A673 (cell line): ENCODE data around the gene DYTN. TPM values are rescaled to one million over a fixed set of nuclear protein-coding genes. Genes with fewer than 3 reads are reported as not detected.

Source experiments
- BruUV-seq: library from RNA; stranded (reverse); fragments of 400-500 nt; replicated peaks from 2 replicates; lab custom pipeline; 2021; lab: Mats Ljungman, UMichigan
- CTCF ChIA-PET: fragments of 300-600 bp; sonication (Branson Sonifier 250); formaldehyde crosslinking; loops from one replicate; lab custom pipeline; 2022; ENCODE audit warnings: antibody characterized with exemption; lab: Charles Lee
- POLR2A ChIA-PET: fragments of 300-600 bp; sonication (Branson Sonifier 250); formaldehyde crosslinking; loops from one replicate; lab custom pipeline; 2022; ENCODE audit warnings: antibody characterized with exemption; ENCODE audit not compliant: low non-redundant PET; lab: Charles Lee
- DNase-seq: peaks from one replicate; pipeline ENCODE4 v3.0.0-alpha.2; 2015; ENCODE audit warnings: low spot score
- H3K27ac ChIP-seq: fragments of 200-600 bp; sonication (generic); 2 replicates; pipeline ENCODE4 v1.5.1; 2016; ENCODE audit warnings: mixed run types, low read depth, mild to moderate bottlenecking, mixed read lengths, antibody characterized with exemption, low read length; ENCODE audit not compliant: poor library complexity, severe bottlenecking
- H3K27me3 ChIP-seq: fragments of 200-600 bp; sonication (generic); replicated peaks from 2 replicates; pipeline ENCODE4 v1.6.1; 2017; ENCODE audit warnings: mixed run types, low read depth, mild to moderate bottlenecking, mixed read lengths, antibody characterized with exemption, low read length; ENCODE audit not compliant: insufficient read depth, poor library complexity
- H3K36me3 ChIP-seq: fragments of 200-600 bp; sonication (generic); 2 replicates; pipeline ENCODE4 v1.6.1; 2016; ENCODE audit warnings: mixed run types, mild to moderate bottlenecking, mixed read lengths, antibody characterized with exemption, low read length; ENCODE audit not compliant: insufficient read depth, poor library complexity, severe bottlenecking
- H3K4me1 ChIP-seq: fragments of 200-600 bp; sonication (generic); 2 replicates; pipeline ENCODE4 v1.6.1; 2017; ENCODE audit warnings: mixed run types, mild to moderate bottlenecking, mixed read lengths, antibody characterized with exemption, low read length; ENCODE audit not compliant: insufficient read depth, poor library complexity, severe bottlenecking
- H3K4me3 ChIP-seq: fragments of 200-600 bp; sonication (generic); 2 replicates; pipeline ENCODE4 v1.5.1; 2016; ENCODE audit warnings: low read depth, mixed run types, mild to moderate bottlenecking, mixed read lengths, low read length; ENCODE audit not compliant: poor library complexity, severe bottlenecking
- H3K9me3 ChIP-seq: fragments of 200-600 bp; sonication (generic); 2 replicates; pipeline ENCODE4 v1.6.1; 2016; ENCODE audit warnings: mixed run types, low read depth, mild to moderate bottlenecking, mixed read lengths, antibody characterized with exemption, low read length; ENCODE audit not compliant: poor library complexity, severe bottlenecking
- EZH2 ChIP-seq: fragments of 200-600 bp; sonication (generic); IDR thresholded peaks from 2 replicates; pipeline ENCODE4 v1.6.1; 2017; ENCODE audit warnings: borderline replicate concordance, low read depth, mild to moderate bottlenecking, mixed read lengths, antibody characterized with exemption, low read length; ENCODE audit not compliant: poor library complexity, severe bottlenecking
- intact Hi-C: fragments of 100-400 bp; cut with micrococcal nuclease; formaldehyde crosslinking; loops from one replicate; pipeline ENCODE4 v1.10.0; 2022; ENCODE audit not compliant: unreplicated experiment
- total RNA-seq: library from RNA; stranded (reverse); gene quantifications from 2 replicates; pipeline ENCODE4 v1.2.3, GENCODE V29; 2021
- TF ChIP-seq, protein P1 (sequence below): fragments of 300-800, 200-600 bp; sonication (generic); conservative IDR thresholded peaks from 2 replicates; pipeline ENCODE4 v1.5.1; 2017; ENCODE audit warnings: low read depth, mild to moderate bottlenecking, antibody characterized with exemption, low read length, moderate library complexity, mixed read lengths

The DYTN gene
- total RNA-seq, 1 experiment from 2014 or later: not detected

DNA sequence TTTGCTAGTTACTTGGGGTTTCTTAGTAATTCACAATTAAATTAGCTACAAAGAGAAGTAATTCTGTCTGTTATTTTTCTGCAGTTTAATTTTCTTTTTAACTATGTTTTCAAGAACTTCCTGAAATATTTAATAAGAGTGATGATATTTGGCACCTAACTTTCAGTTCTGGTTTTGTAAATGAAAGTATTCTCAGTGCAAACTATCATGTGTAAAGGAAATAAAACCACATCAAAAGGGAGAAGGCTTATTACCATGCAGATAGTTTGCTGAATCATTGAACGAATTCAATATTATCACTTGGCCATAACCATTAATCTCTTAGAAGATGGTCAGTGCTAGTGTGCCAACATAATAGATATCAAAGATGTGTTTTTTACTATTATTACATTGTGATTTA is 29.2 kb downstream of the DYTN start:
- CTCF ChIA-PET: no interaction called here
- DNase-seq: no peak
- no peaks in the 10 kb centered on the region for H3K9me3 ChIP-seq
- no TSS peak for BruUV-seq
- TF ChIP-seq EZH2: no peak
- TF ChIP-seq, protein P1, sequence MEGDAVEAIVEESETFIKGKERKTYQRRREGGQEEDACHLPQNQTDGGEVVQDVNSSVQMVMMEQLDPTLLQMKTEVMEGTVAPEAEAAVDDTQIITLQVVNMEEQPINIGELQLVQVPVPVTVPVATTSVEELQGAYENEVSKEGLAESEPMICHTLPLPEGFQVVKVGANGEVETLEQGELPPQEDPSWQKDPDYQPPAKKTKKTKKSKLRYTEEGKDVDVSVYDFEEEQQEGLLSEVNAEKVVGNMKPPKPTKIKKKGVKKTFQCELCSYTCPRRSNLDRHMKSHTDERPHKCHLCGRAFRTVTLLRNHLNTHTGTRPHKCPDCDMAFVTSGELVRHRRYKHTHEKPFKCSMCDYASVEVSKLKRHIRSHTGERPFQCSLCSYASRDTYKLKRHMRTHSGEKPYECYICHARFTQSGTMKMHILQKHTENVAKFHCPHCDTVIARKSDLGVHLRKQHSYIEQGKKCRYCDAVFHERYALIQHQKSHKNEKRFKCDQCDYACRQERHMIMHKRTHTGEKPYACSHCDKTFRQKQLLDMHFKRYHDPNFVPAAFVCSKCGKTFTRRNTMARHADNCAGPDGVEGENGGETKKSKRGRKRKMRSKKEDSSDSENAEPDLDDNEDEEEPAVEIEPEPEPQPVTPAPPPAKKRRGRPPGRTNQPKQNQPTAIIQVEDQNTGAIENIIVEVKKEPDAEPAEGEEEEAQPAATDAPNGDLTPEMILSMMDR: no peak
- POLR2A ChIA-PET: no interaction called here
- intact Hi-C loops: no loop called here
- no peak overlapping the region for H3K4me3 ChIP-seq
- peaks cover 49% of the 10 kb centered on the region for H3K27me3 ChIP-seq
- H3K27ac ChIP-seq: no peak overlapping the region
- no peaks in the 10 kb centered on the region for H3K4me1 ChIP-seq
- H3K36me3 ChIP-seq: no peaks in the 10 kb centered on the region

DNA sequence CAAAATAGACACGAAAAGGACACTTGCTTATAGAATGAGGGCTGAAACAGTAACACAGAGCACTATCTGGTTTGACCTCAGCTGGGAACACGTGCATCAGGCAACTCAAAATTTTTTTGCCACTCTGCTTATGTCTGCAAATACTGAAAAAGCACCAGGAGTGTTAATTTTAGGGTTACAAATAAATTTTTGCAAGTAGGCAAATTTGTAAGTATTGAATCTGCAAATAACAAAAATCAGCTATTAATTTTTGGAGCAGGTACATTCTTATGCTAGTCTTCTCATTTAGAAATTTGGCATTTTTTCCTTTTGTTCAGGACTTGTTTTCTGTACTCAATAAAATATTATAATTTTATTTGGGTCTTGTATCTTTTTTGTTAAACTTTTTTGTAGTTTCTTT is 29.7 kb downstream of the DYTN start:
- CTCF ChIA-PET: no interaction called here
- H3K4me3 ChIP-seq: no peak overlapping the region
- no peaks in the 10 kb centered on the region for H3K36me3 ChIP-seq
- intact Hi-C loops: no loop called here
- no peaks in the 10 kb centered on the region for H3K9me3 ChIP-seq
- POLR2A ChIA-PET: no interaction called here
- H3K27me3 ChIP-seq: peaks cover 48% of the 10 kb centered on the region
- TF ChIP-seq EZH2: no peak
- H3K4me1 ChIP-seq: no peaks in the 10 kb centered on the region
- no TSS peak for BruUV-seq
- H3K27ac ChIP-seq: no peak overlapping the region
- DNase-seq: no peak

DNA sequence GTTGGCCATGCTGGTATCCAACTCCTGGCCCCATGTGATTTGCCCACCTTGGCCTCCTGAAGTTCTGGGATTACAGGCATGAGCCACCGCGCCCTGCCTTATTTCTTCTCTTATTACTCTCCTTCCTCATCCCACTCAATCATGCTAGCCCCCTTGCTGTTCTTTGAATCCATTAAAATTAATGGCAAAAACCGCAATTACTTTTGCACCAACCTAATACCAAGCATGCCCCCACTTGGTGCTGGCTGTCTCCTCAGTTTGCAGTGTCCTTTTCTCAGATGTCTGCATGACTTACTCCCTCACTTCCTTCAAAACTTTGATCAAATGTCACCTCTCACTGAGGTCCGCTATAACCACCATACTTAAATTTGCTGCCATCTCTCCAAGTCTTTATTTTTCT is 34.6 kb downstream of the DYTN start:
- no peak for TF ChIP-seq EZH2
- TF ChIP-seq, protein P1: no peak
- Histone ChIP-seq H3K27ac (no peak overlapping the region), H3K4me3 (no peak overlapping the region), H3K27me3 (peaks cover 34% of the 10 kb centered on the region), H3K36me3 (no peaks in the 10 kb centered on the region), H3K9me3 (no peaks in the 10 kb centered on the region), H3K4me1 (no peaks in the 10 kb centered on the region)
- no TSS peak for BruUV-seq
- intact Hi-C loops: no loop called here
- DNase-seq: no peak
- CTCF ChIA-PET: no interaction called here
- POLR2A ChIA-PET: no interaction called here

DNA sequence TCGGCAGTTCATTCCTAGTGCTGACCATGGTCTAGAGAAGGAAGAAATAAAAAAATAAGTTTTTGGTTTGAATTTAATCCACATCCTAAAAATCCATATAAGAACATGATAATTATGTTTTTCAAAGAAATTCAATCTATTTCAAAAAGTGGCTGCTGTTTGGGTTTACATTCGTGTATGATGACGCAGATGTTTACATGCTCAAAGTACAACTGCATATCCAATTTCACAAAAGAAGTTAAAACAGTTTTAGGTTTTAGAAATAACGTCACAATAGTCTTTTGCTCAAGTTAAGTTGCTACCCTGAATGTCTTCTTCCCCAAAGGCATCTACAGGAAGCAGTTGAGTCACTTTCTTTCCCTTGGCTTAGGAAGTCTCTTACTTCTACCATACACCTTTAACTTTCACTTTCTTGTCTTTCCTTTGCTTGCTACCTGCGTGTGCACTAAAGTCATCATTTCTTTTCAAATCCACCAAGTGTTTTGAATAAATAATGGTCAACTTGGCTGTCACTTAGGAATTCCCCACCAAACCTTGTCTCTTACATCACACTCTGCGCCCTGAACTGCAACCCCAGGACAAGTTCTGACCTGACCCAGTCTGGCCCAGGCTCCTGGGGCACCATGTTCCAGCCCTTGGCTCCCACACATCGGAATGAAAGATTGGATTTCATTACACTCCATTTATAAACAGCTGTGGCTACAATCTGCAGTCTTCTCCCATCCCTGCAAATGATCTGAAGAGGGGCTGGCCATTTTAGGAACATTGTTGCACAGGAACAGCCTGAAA is 47.5 kb downstream of the DYTN start:
- H3K27me3 ChIP-seq: peaks cover 39% of the 10 kb centered on the region
- no TSS peak for BruUV-seq
- TF ChIP-seq, protein P1: no peak
- TF ChIP-seq EZH2: no peak
- CTCF ChIA-PET: no interaction called here
- H3K4me3 ChIP-seq: no peak overlapping the region
- no peak for DNase-seq
- H3K9me3 ChIP-seq: no peaks in the 10 kb centered on the region
- H3K4me1 ChIP-seq: no peaks in the 10 kb centered on the region
- no peak overlapping the region for H3K27ac ChIP-seq
- POLR2A ChIA-PET: no interaction called here
- H3K36me3 ChIP-seq: no peaks in the 10 kb centered on the region
- intact Hi-C loops: no loop called here
